ENCODE results near the gene MACF1. TPM values are rescaled to one million over a fixed set of nuclear protein-coding genes. Genes with fewer than 3 reads are reported as not detected.

MACF1 gene
- total RNA-seq, 1 donor from 2014 or later: 222 TPM

- Histone ChIP-seq H3K4me3 (no peak overlapping the region), H2AFZ (replicated peaks) (no peak overlapping the region), H3K27ac (no peak overlapping the region), H3K79me2 (ENCODE audit: low read depth) (peaks cover 6% of the 10 kb centered on the region), H3K27me3 (no peaks in the 10 kb centered on the region), H3F3A (ENCODE audit: low read depth) (peaks cover 23% of the 10 kb centered on the region), H3K9ac (no peak overlapping the region), H4K20me1 (ENCODE audit: low read depth) (peaks cover 8% of the 10 kb centered on the region), H3K4me1 (peaks cover 28% of the 10 kb centered on the region), H3K4me2 (no peak overlapping the region), H3K36me3 (peaks cover 39% of the 10 kb centered on the region), H3K9me3 (ENCODE audit: low read depth) (no peaks in the 10 kb centered on the region)
- H3K27ac Mint-ChIP-seq: peak overlapping the region; percentile 38
- H3K4me3 Mint-ChIP-seq: no peak overlapping the region
- no peaks in the 10 kb centered on the region for H3K27me3 Mint-ChIP-seq (ENCODE audit: insufficient read depth, low read depth)
- H3K36me3 Mint-ChIP-seq: peaks cover 48% of the 10 kb centered on the region
- no peaks in the 10 kb centered on the region for H3K9me3 Mint-ChIP-seq
- TF ChIP-seq EZH2phosphoT487 (IDR thresholded peaks at IDR 0.05): no peak
- TF ChIP-seq CTCF (IDR thresholded peaks at IDR 0.05): no peak
- TF ChIP-seq EZH2 (IDR thresholded peaks at IDR 0.05): no peak
- DNase-seq (ENCODE audit: low spot score): no peak
- H3K4me1 Mint-ChIP-seq: peaks cover 36% of the 10 kb centered on the region
These were observed 90.0 kb downstream of the MACF1 start for GRCh38 chr1:39294531-39294930.

- Mint-ChIP-seq H3K4me1 (peaks cover 36% of the 10 kb centered on the region), H3K27me3 (ENCODE audit: insufficient read depth, low read depth) (no peaks in the 10 kb centered on the region), H3K36me3 (peaks cover 55% of the 10 kb centered on the region), H3K27ac (peak overlapping the region; percentile 31), H3K9me3 (no peaks in the 10 kb centered on the region), H3K4me3 (no peak overlapping the region)
- no peak for DNase-seq (ENCODE audit: low spot score)
- TF ChIP-seq CTCF (IDR thresholded peaks at IDR 0.05) (no peak), EZH2 (IDR thresholded peaks at IDR 0.05) (no peak), EZH2phosphoT487 (IDR thresholded peaks at IDR 0.05) (no peak)
- no peak overlapping the region for H3K27ac ChIP-seq
- no peaks in the 10 kb centered on the region for H3K9me3 ChIP-seq (ENCODE audit: low read depth)
- peaks cover 28% of the 10 kb centered on the region for H3K4me1 ChIP-seq
- H3K79me2 ChIP-seq (ENCODE audit: low read depth): no peaks in the 10 kb centered on the region
- H3K9ac ChIP-seq: no peak overlapping the region
- peaks cover 50% of the 10 kb centered on the region for H3K36me3 ChIP-seq
- H3K4me2 ChIP-seq: no peak overlapping the region
- peaks cover 8% of the 10 kb centered on the region for H4K20me1 ChIP-seq (ENCODE audit: low read depth)
- no peaks in the 10 kb centered on the region for H3K27me3 ChIP-seq
- peaks cover 23% of the 10 kb centered on the region for H3F3A ChIP-seq (ENCODE audit: low read depth)
- no peak overlapping the region for H3K4me3 ChIP-seq
- no peak overlapping the region for H2AFZ ChIP-seq (replicated peaks)
These were observed 91.4 kb downstream of the MACF1 start for GRCh38 chr1:39295901-39296300.

- Histone ChIP-seq H3K9ac (no peak overlapping the region), H3K36me3 (peaks cover 53% of the 10 kb centered on the region), H2AFZ (replicated peaks) (no peak overlapping the region), H3K4me3 (no peak overlapping the region), H3F3A (ENCODE audit: low read depth) (peaks cover 14% of the 10 kb centered on the region), H3K4me2 (no peak overlapping the region), H3K27ac (no peak overlapping the region), H3K79me2 (ENCODE audit: low read depth) (no peaks in the 10 kb centered on the region), H3K4me1 (peaks cover 17% of the 10 kb centered on the region), H3K9me3 (ENCODE audit: low read depth) (no peaks in the 10 kb centered on the region), H4K20me1 (ENCODE audit: low read depth) (peaks cover 4% of the 10 kb centered on the region), H3K27me3 (no peaks in the 10 kb centered on the region)
- DNase-seq (ENCODE audit: low spot score): no peak
- Mint-ChIP-seq H3K4me1 (peaks cover 23% of the 10 kb centered on the region), H3K4me3 (no peak overlapping the region), H3K9me3 (no peaks in the 10 kb centered on the region), H3K27me3 (ENCODE audit: insufficient read depth, low read depth) (no peaks in the 10 kb centered on the region), H3K36me3 (peaks cover 55% of the 10 kb centered on the region), H3K27ac (no peak overlapping the region)
- TF ChIP-seq EZH2phosphoT487 (IDR thresholded peaks at IDR 0.05) (no peak), CTCF (IDR thresholded peaks at IDR 0.05) (no peak), EZH2 (IDR thresholded peaks at IDR 0.05) (no peak)
These were observed 93.1 kb downstream of the MACF1 start for GRCh38 chr1:39297551-39297950.

Data from neural progenitor cell (in vitro differentiated cells).